ENCODE results near the gene MAB21L3.

- no peak for TF ChIP-seq CTCF (IDR thresholded peaks at IDR 0.05)
- no peak for TF ChIP-seq POLR2A (IDR thresholded peaks at IDR 0.05)
Measured at GRCh38 chr1:116087628-116088027, 23.6 kb upstream of the MAB21L3 start.

Measured in adrenal gland (tissue), 5 donors.